Heart left ventricle (tissue), 13 donors: Measurements from ENCODE around the gene NSD1.

Experiments used
- CTCF ChIP-seq, 12 donors: fragments of 200-600 bp; sonication (generic) in 4 of 12; IDR thresholded peaks; one replicate each; pipeline versions ENCODE4 v1.5.0 to v1.8.0; 2018 to 2022; ENCODE audit warnings: antibody characterized with exemption in 12 of 12, mild to moderate bottlenecking in 5 of 12
- POLR2A ChIP-seq, 2 donors: fragments of 450-650 bp; IDR thresholded peaks; one replicate each; pipeline ENCODE4 v1.6.1; 2017; ENCODE audit warnings: antibody characterized with exemption in 2 of 2, mild to moderate bottlenecking in 2 of 2, moderate library complexity in 2 of 2
- donor health status: ischemic (EF 13 %, LVEDD 7.1; RV severe dilation, severe dysfunction).
- donor health status: DM: no; HTN: yes; CAD: no.
- donor health status: DM: no; HTN: no; CAD: no.
- donor health status: ischemic (EF 25% LVEDD 6.9; RV normal size, moderate dysfunction).
- donor health status: ischemic (EF 25% LVEDD 5.7; RV mildly dilated, moderate dysfunction).
- donor health status: ischemic (EF 35%, LVEDD 5.7; RV mildly dilated, moderate dysfunction).
- donor health status: nonischemic (EF 11% LVEDD 7.7; RV severe dilation, severe dysfunction).
- donor health status: DM: yes; HTN: yes; CAD: no.
- donor health status: PGD.
- donor health status: ischemic (EF 29% LVEDD 5.4; RV normal size, mild dysfunction).
- donor health status: nonischemic (EF 23%, LVEDD 6.1; RV moderate dilation, normal function).

- TF ChIP-seq CTCF (IDR thresholded peaks at IDR 0.05) (no peak), POLR2A (IDR thresholded peaks at IDR 0.05) (no peak)
Measured at GRCh38 chr5:177332896-177333260, 199.3 kb downstream of the NSD1 start.
